GM23338 (cell line): ENCODE data around the gene PCLAF. TPM values are rescaled to one million over a fixed set of nuclear protein-coding genes. Genes with fewer than 3 reads are reported as not detected.

ENCODE experiments used
- ATAC-seq: fragments of 200-7000 bp; cut with Tn5 transposase; 3 replicates; pipeline ENCODE4 v1.9.1; 2020
- DNase-seq: peaks from one replicate; pipeline ENCODE4 v3.0.0-alpha.2; 2015; ENCODE audit warnings: low spot score
- H2AFZ ChIP-seq: fragments of 200-600 bp; sonication (generic); 2 replicates; pipeline ENCODE4 v1.8.0; 2016; ENCODE audit warnings: antibody characterized with exemption, mild to moderate bottlenecking, moderate library complexity
- H3F3A ChIP-seq: fragments of 200-600 bp; sonication (generic); replicated peaks from 2 replicates; pipeline ENCODE4 v1.8.0; 2017; ENCODE audit warnings: antibody characterized with exemption, mixed run types, low read depth
- H3K27ac ChIP-seq: fragments of 200-600 bp; sonication (generic); 2 replicates; pipeline ENCODE4 v1.6.1; 2016; ENCODE audit warnings: low read depth
- H3K27me3 ChIP-seq: fragments of 200-600 bp; sonication (generic); 2 replicates; pipeline ENCODE4 v1.8.0; 2016; ENCODE audit warnings: mild to moderate bottlenecking, mixed run types, moderate library complexity; ENCODE audit not compliant: insufficient read depth
- H3K36me3 ChIP-seq: fragments of 200-600 bp; sonication (generic); 2 replicates; pipeline ENCODE4 v1.8.0; 2016; ENCODE audit warnings: mild to moderate bottlenecking; ENCODE audit not compliant: insufficient read depth
- H3K4me1 ChIP-seq: fragments of 200-600 bp; sonication (generic); 2 replicates; pipeline ENCODE4 v1.8.0; 2016; ENCODE audit warnings: mild to moderate bottlenecking, moderate library complexity; ENCODE audit not compliant: insufficient read depth
- H3K4me2 ChIP-seq: fragments of 200-600 bp; sonication (generic); 2 replicates; pipeline ENCODE4 v1.7.1; 2017; ENCODE audit warnings: mixed run types
- H3K4me3 ChIP-seq: fragments of 200-600 bp; sonication (generic); 2 replicates; pipeline ENCODE4 v1.6.1; 2016; ENCODE audit warnings: mixed run types
- H3K79me2 ChIP-seq: fragments of 200-600 bp; sonication (generic); replicated peaks from 2 replicates; pipeline ENCODE4 v1.8.0; 2017; ENCODE audit warnings: mild to moderate bottlenecking; ENCODE audit not compliant: insufficient read depth
- H3K9me2 ChIP-seq: fragments of 200-600 bp; sonication (generic); 2 replicates; pipeline ENCODE4 v1.8.0; 2017; ENCODE audit not compliant: insufficient read depth
- H4K20me1 ChIP-seq: fragments of 200-600 bp; sonication (generic); replicated peaks from 2 replicates; pipeline ENCODE4 v1.8.0; 2017; ENCODE audit warnings: mild to moderate bottlenecking; ENCODE audit not compliant: insufficient read depth
- H3K27ac Mint-ChIP-seq: 2 replicates; pipeline ENCODE4 v1.8.0; 2020; ENCODE audit warnings: inconsistent platforms, mild to moderate bottlenecking, moderate library complexity, mixed read lengths
- H3K27me3 Mint-ChIP-seq: 3 replicates; pipeline ENCODE4 v1.8.0; 2022; ENCODE audit warnings: low read depth, mild to moderate bottlenecking, moderate library complexity, mixed read lengths, inconsistent platforms; ENCODE audit not compliant: insufficient read depth, poor library complexity
- H3K36me3 Mint-ChIP-seq: 3 replicates; pipeline ENCODE4 v1.8.0; 2021; ENCODE audit warnings: low read depth, mild to moderate bottlenecking, inconsistent platforms, moderate library complexity, mixed read lengths
- H3K4me1 Mint-ChIP-seq: 3 replicates; pipeline ENCODE4 v1.8.0; 2020; ENCODE audit warnings: mild to moderate bottlenecking, inconsistent platforms, mixed read lengths
- H3K4me3 Mint-ChIP-seq: 3 replicates; pipeline ENCODE4 v1.8.0; 2021; ENCODE audit warnings: moderate library complexity, mild to moderate bottlenecking, inconsistent platforms, mixed read lengths
- H3K9me3 Mint-ChIP-seq: 3 replicates; pipeline ENCODE4 v1.8.0; 2020; ENCODE audit warnings: moderate library complexity, mild to moderate bottlenecking, inconsistent platforms, mixed read lengths
- EZH2phosphoT487 ChIP-seq: fragments of 200-600 bp; sonication (generic); IDR thresholded peaks from one replicate; pipeline ENCODE4 v1.8.1; 2018; ENCODE audit warnings: antibody characterized with exemption; ENCODE audit not compliant: unreplicated experiment
- NANOG ChIP-seq: IDR thresholded peaks from 2 replicates; pipeline ENCODE4 v1.6.1; 2016; ENCODE audit warnings: antibody characterized with exemption, borderline replicate concordance
- STAT1 ChIP-seq: IDR thresholded peaks from one replicate; pipeline ENCODE4 v1.6.1; 2016; ENCODE audit warnings: antibody characterized with exemption; ENCODE audit not compliant: unreplicated experiment
- ZNF114 ChIP-seq: fragments of 250-450 bp; sonication (Bioruptor Pico); IDR thresholded peaks from 2 replicates; pipeline ENCODE4 v1.5.0; 2020; ENCODE audit warnings: mild to moderate bottlenecking, moderate library complexity
- ZNF331 ChIP-seq: fragments of 250-450 bp; sonication (Bioruptor Pico); IDR thresholded peaks from 2 replicates; pipeline ENCODE4 v1.5.0; 2020; ENCODE audit warnings: low read depth, mild to moderate bottlenecking, moderate library complexity
- ZNF462 ChIP-seq: fragments of 250-450 bp; sonication (Bioruptor Pico); IDR thresholded peaks from 2 replicates; pipeline ENCODE4 v1.5.0; 2020; ENCODE audit warnings: mild to moderate bottlenecking, moderate library complexity
- polyA plus RNA-seq: library from polyadenylated mRNA; unstranded; fragments of >200 nt; fragmentation: Nextera tagmentation; extraction: Ambion mirVana; gene quantifications from 2 replicates; pipeline ENCODE4 v1.2.1, GENCODE V29; 2016
- total RNA-seq: library from RNA; depleted of rRNA; stranded (reverse); fragments of >200 nt; shearing (Covaris generic); gene quantifications from 2 replicates; pipeline ENCODE4 v1.2.3, GENCODE V29; 2014
- TF ChIP-seq, protein P1 (sequence below): IDR thresholded peaks from 2 replicates; pipeline ENCODE4 v1.6.1; 2016; ENCODE audit warnings: antibody characterized with exemption
- TF ChIP-seq, protein P2 (sequence below), 2 experiments: fragments of 200-600 bp in 1 of 2; sonication (generic) in 1 of 2; conservative IDR thresholded peaks; 2 replicates each; pipeline versions ENCODE4 v1.5.1 to v1.6.1; 2016 to 2017; ENCODE audit warnings: antibody characterized with exemption in 2 of 2, low read depth in 2 of 2, mild to moderate bottlenecking in 2 of 2, moderate library complexity in 1 of 2

Gene PCLAF
- total and polyA plus RNA-seq, 2 experiments from 2014 or later: 48.9 to 206 TPM

DNA sequence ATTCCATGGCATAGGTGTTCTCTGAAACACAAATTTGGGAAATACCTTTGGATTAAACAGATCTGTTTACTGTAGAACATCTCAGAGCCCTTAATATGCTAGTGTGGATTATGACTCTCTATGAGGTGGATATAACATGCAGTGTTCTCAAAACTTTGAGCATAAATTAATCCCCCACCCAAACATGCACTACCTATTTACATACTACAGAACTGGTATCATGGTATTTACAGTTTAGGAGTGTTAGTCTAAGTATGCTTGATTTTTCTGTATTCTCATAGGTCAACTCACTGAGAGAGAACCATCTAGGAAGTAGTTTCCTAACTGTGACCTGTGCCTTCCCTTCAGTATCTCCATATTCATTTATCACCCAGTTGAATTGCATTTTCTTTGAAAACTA lies 48.2 kb upstream of the PCLAF start (continued):
- TF ChIP-seq ZNF462 (no peak), NANOG (no peak), STAT1 (no peak), EZH2phosphoT487 (no peak), ZNF331 (CRISPR knock-in tag) (no peak)
- TF ChIP-seq, protein P1, sequence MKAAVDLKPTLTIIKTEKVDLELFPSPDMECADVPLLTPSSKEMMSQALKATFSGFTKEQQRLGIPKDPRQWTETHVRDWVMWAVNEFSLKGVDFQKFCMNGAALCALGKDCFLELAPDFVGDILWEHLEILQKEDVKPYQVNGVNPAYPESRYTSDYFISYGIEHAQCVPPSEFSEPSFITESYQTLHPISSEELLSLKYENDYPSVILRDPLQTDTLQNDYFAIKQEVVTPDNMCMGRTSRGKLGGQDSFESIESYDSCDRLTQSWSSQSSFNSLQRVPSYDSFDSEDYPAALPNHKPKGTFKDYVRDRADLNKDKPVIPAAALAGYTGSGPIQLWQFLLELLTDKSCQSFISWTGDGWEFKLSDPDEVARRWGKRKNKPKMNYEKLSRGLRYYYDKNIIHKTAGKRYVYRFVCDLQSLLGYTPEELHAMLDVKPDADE: no peak

- DNase-seq: peak; percentile 43
- no peaks in the 10 kb centered on the region for H3K36me3 ChIP-seq
- no peak for ATAC-seq
- TF ChIP-seq ZNF114: no peak
- TF ChIP-seq, protein P2, sequence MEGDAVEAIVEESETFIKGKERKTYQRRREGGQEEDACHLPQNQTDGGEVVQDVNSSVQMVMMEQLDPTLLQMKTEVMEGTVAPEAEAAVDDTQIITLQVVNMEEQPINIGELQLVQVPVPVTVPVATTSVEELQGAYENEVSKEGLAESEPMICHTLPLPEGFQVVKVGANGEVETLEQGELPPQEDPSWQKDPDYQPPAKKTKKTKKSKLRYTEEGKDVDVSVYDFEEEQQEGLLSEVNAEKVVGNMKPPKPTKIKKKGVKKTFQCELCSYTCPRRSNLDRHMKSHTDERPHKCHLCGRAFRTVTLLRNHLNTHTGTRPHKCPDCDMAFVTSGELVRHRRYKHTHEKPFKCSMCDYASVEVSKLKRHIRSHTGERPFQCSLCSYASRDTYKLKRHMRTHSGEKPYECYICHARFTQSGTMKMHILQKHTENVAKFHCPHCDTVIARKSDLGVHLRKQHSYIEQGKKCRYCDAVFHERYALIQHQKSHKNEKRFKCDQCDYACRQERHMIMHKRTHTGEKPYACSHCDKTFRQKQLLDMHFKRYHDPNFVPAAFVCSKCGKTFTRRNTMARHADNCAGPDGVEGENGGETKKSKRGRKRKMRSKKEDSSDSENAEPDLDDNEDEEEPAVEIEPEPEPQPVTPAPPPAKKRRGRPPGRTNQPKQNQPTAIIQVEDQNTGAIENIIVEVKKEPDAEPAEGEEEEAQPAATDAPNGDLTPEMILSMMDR (conservative IDR thresholded peaks at IDR 0.05; ENCODE audit: low read depth in 2 of 2): peak; percentile 45 to 53
- no peaks in the 10 kb centered on the region; the same call in 1 of the 2 replicates for H4K20me1 ChIP-seq
- no peak overlapping the region for H3K27ac Mint-ChIP-seq
- H3K79me2 ChIP-seq: no peaks in the 10 kb centered on the region
- H3K27ac ChIP-seq: no peak overlapping the region
- H3F3A ChIP-seq: no peaks in the 10 kb centered on the region
- no peak overlapping the region for H3K4me3 ChIP-seq
- H2AFZ ChIP-seq: no peak overlapping the region
- peaks cover 5% of the 10 kb centered on the region for H3K27me3 Mint-ChIP-seq
- H3K4me3 Mint-ChIP-seq: no peak overlapping the region
- peaks cover 14% of the 10 kb centered on the region for H3K4me1 ChIP-seq
- peaks cover 13% of the 10 kb centered on the region; the same call in 1 of the 2 replicates for H3K27me3 ChIP-seq
- H3K9me3 Mint-ChIP-seq: no peaks in the 10 kb centered on the region
- no peak overlapping the region for H3K4me2 ChIP-seq
- peaks cover 15% of the 10 kb centered on the region for H3K4me1 Mint-ChIP-seq
- peaks cover 15% of the 10 kb centered on the region; the same call in 2 of the 3 replicates for H3K36me3 Mint-ChIP-seq
- no peaks in the 10 kb centered on the region for H3K9me2 ChIP-seq
Observed at GRCh38 chr15:64426845-64427465, 45.7 kb upstream of the PCLAF start.
